GM19240 (cell line): ENCODE data around the gene GHRHR.

Experiments
- DNase-seq: peaks from one replicate; pipeline ENCODE4 v3.0.0; 2011; ENCODE audit warnings: low spot score; ENCODE audit not compliant: insufficient read length

The GHRHR gene

GRCh38 chr7:30968294-30968693 is 4.5 kb downstream of the GHRHR start:
- DNase-seq = no peak

DNA sequence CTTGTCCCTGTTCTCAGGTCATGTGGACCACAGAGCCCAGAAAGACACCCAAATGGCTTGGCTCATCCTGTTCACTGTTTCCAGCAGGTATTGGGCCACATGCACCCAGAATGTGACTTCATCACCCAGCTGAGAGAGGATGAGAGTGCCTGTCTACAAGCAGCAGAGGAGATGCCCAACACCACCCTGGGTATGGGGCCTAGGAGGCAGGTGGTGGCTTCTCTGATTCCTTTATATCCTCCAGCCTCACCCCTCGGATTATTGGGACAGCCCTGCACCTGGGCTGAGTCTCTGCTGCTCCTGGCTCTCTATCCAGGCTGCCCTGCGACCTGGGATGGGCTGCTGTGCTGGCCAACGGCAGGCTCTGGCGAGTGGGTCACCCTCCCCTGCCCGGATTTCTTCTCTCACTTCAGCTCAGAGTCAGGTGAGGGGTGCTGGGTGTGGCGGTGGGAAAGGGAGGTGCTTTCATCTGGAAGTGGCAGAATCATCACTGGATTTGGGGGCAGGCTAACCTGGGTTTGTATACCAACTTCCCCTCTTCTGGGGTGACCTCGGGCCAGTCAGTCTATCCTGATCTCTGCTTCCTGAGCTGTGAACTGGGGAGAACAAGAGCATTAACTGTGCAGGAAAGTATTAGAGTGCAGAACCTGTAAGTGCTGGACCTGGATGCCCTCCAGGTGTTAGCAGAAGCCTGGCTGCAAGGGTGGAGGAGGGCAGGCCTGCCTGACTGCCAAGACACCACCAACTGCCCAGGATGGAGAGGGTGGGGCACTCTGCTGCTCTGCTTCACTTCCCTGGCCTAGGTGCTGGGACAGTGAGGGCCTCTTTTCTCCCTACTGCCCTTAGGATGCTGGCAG is 5.2 kb downstream of the GHRHR start:
- no peak for DNase-seq

- DNase-seq = no peak
Measured at GRCh38 chr7:30969604-30969970, 5.8 kb downstream of the GHRHR start.

DNA sequence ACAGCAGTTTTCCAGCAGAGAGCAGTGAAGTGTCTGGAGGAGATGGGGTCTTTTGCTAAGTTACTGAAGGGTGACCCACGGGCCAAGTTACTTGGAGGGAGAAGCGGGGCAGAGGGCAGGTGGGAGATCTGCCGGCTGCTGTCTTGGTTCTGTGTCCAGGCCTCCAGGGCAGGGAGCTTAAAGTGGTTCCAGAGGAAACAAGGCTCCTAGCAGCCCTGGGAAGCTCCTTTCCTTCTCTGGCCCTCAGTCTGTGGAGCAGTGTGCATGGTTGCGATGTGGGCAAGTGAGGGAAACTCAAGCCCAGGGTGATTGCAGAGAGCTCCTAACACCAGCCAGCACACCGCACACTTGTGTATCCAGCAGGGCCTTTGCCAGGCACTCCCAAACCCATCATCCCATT is 6.3 kb downstream of the GHRHR start:
- DNase-seq = no peak

GRCh38 chr7:30970594-30971094 is 6.9 kb downstream of the GHRHR start:
- no peak for DNase-seq

- DNase-seq = no peak
Measured at GRCh38 chr7:30971440-30971839, 7.7 kb downstream of the GHRHR start.

- no peak for DNase-seq
Measured at GRCh38 chr7:30971840-30972563, 8.2 kb downstream of the GHRHR start.

GRCh38 chr7:30973292-30973691 is 9.5 kb downstream of the GHRHR start:
- DNase-seq = no peak

DNA sequence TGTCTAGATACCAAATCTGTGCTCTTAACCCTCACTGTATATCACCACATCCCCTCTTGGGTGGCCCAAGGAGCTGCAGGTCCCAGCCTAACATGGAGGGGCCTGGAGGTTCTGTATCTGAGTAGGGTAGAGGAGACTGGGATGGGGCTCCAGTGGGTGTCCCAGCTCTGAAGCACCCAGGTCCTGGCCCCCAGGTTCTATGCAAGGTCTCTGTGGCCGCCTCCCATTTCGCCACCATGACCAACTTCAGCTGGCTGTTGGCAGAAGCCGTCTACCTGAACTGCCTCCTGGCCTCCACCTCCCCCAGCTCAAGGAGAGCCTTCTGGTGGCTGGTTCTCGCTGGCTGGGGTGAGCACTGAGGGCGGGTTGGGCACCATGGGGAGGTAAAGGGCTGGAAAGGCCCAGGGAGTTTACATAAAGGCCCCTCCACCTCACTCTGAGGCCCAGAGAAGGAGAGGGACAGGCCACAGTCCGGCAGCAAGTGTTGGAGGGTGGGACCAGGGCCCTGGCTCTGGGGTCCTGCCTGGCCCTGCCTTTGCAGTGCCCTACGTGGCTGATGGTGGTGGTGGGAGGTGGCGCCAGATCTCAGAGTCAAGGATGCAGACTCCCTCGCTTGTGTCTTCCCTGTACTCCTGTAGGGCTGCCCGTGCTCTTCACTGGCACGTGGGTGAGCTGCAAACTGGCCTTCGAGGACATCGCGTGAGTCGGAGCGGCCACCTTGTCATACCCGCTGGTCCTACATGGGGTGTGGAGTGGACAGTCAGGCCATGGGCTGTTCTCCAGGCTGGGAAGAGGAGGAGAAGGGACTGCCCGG is 10.2 kb downstream of the GHRHR start:
- DNase-seq = no peak

DNA sequence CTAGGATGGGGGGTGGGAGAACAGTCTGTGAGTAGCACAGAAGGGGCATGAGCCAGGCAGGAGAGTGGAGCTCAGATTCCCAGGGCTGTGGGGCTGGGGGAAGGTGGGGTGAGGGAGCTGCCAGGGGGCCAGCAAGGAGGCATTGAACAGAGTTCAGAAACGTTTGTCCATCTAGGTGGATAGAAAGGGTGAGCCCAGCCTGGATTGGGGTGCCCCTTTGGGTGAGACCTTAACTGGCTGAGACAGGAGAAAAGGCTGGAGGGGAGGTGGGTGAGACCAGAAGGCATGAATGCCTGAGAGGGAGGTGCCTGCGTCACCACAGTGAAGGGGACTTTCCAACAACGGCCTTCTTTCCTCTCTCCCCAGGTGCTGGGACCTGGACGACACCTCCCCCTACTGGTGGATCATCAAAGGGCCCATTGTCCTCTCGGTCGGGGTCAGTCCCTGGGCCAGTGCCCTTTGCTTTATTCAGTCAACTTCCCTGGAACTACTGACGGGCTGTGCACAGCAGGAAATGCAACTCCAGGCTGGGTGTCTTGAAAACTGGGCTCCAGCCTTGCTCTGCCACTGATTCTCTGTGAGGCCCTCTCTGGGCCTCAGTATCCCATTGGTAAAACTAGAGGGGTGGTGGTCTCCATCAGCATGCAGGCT is 11.0 kb downstream of the GHRHR start:
- peak; percentile 56 for DNase-seq

- no peak for DNase-seq
Measured at GRCh38 chr7:30975256-30975899, 11.6 kb downstream of the GHRHR start.

DNA sequence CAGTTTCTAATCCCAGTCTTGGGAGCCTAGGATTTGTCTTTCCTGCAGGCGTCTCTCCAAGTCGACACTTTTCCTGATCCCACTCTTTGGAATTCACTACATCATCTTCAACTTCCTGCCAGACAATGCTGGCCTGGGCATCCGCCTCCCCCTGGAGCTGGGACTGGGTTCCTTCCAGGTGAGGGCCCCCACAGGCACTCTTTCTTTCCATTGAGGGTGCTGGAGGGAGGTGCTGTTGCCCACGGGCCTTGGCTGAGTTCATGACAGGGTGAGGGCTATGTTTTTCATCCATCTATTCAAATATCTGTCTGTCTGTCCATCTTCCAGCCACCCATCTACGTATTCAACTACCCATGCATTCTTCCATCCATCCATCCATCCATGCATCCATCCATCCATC is 12.6 kb downstream of the GHRHR start:
- no peak for DNase-seq

DNA sequence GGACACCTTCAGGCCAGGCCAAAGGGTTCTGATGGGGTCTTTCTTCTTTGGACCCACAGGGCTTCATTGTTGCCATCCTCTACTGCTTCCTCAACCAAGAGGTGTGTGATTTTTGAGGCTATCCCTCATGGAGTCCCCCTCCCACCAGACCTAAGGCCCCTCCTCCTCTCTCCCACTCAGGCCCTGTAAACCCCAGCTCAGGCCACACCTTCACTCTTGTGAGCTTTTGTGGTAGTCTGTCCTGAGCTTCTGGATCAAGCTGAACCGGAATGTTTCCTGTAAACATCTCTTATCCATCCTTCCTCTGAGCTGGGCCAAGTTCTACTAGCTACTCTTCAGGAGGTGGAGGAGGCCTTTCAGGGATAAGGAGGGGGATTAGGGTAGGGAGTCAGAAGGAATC is 13.5 kb downstream of the GHRHR start:
- no peak for DNase-seq

GRCh38 chr7:30977896-30978564 is 14.3 kb downstream of the GHRHR start:
- DNase-seq = no peak

GRCh38 chr7:30979027-30979426 is 15.3 kb downstream of the GHRHR start:
- no peak for DNase-seq

DNA sequence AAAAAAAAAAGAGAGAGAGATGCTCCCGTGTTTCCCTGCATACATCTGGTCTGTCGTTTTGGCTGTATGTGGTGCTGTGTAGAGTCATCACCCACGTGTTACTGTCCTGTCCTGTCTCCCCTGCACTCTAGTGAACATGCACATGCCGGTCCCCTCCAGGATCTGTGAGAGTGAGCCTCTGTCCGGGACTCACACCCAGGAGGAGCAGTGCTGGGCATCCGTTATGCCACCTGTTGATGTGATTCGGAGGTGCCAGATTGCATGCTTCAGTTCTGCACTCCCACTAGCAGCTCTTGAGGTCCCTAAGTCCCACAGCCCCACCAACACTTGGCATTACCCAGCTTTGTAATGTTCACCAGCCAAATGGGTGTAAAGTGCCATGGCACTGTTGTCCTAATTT is 16.4 kb downstream of the GHRHR start:
- no peak for DNase-seq

DNA sequence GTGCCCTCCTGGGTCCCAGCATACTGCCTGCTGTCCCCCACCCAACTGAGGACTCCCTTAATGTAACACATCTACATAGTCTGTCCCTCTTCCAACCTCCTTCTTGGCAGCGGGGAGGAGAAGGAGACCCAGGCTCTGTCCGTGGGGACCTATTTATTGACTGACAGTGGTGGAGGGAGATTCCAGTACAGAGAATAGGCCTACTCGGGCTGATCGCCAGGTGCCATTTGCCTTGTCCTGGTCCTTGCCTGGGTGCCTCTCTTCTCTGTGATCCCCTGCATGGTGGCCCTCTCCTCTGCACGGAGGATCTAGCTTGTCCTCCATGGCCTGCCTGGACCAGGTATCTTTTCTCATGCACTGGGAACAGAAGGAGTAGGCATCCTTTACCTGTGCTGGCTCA is 17.0 kb downstream of the GHRHR start:
- no peak for DNase-seq

DNA sequence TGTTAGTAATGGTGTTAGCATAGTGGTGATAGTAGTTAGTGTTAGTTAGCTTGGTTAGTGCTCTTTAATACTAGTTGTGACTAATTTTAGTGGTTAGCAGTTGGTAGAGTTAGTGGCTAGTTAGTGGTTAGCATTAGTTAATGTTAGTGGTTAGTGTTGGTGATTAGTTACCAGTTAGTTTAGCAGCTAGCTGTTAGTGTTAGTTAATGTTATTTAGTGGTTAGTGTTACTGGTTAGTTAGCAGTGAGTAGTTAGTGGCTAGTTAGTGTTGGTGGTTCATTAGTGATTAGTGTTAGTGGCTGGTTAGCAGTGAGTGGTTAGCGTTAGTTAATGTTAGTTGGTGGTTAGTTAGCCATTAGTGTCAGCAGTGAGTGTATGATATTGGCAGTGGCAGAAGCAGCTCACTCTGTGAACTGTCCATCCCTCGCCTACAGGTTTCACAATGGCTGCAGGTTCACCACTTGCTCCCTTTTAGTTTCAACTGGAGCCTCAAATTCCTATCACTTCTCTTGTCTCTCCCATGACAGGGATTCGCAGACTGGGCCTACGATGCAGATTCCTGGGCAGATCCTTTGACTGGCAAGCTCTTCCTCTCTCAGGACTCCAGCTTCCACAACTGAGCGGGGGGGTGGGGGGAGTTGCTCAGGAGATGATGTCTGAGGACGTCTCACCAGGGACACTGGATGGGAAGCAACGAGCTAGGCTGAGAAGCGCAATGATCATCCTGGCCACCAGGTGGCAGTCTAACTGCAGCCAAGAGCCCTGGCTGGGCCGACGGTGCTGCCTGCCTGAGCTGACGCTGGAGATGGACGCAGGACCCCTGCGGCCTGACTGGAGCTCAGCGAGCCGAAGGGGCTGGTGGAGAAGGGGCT is 19.5 kb downstream of the GHRHR start:
- peak; percentile 80 for DNase-seq

- no peak for DNase-seq
Measured at GRCh38 chr7:30983914-30984247, 20.1 kb downstream of the GHRHR start.
